Osteocyte (in vitro differentiated cells): ENCODE measurements around the gene SFMBT1. TPM values are rescaled to one million over a fixed set of nuclear protein-coding genes. Genes with fewer than 3 reads are reported as not detected.
A peak's percentile ranks its signal among the peaks of the same experiment; 100 is the strongest.

Source experiments
- DNase-seq: peaks from one replicate; pipeline ENCODE4 v3.0.0; 2021; ENCODE audit warnings: mixed read lengths; ENCODE audit not compliant: unreplicated experiment; ENCODE audit errors: extremely low spot score
- H3K27ac Mint-ChIP-seq: one replicate; pipeline ENCODE4 v1.8.0; 2021; ENCODE audit warnings: mild to moderate bottlenecking, mixed read lengths; ENCODE audit not compliant: unreplicated experiment
- H3K27me3 Mint-ChIP-seq: one replicate; pipeline ENCODE4 v1.8.0; 2021; ENCODE audit warnings: mixed read lengths; ENCODE audit not compliant: unreplicated experiment
- H3K36me3 Mint-ChIP-seq: one replicate; pipeline ENCODE4 v1.8.0; 2021; ENCODE audit warnings: mixed read lengths; ENCODE audit not compliant: unreplicated experiment
- H3K4me1 Mint-ChIP-seq: one replicate; pipeline ENCODE4 v1.8.0; 2021; ENCODE audit warnings: mixed read lengths; ENCODE audit not compliant: unreplicated experiment
- H3K4me3 Mint-ChIP-seq: one replicate; pipeline ENCODE4 v1.8.0; 2021; ENCODE audit warnings: mild to moderate bottlenecking, moderate library complexity, mixed read lengths; ENCODE audit not compliant: unreplicated experiment
- H3K9me3 Mint-ChIP-seq: one replicate; pipeline ENCODE4 v1.8.0; 2021; ENCODE audit warnings: mixed read lengths; ENCODE audit not compliant: unreplicated experiment
- CTCF ChIP-seq: fragments of 200-600 bp; sonication (generic); IDR thresholded peaks from 2 replicates; pipeline ENCODE4 v1.5.0; 2021; ENCODE audit warnings: antibody characterized with exemption, mild to moderate bottlenecking, moderate library complexity
- total RNA-seq: library from RNA; stranded (reverse); gene quantifications from 2 replicates; pipeline ENCODE4 v1.2.1, GENCODE V29; 2021

SFMBT1 gene
- total RNA-seq, 1 donor from 2014 or later: 8.0 TPM

GRCh38 chr3:52879581-52879980, 166.3 kb downstream of the SFMBT1 start:
- Mint-ChIP-seq H3K4me3 (no peak overlapping the region), H3K9me3 (peaks cover 1% of the 10 kb centered on the region), H3K4me1 (peaks cover 5% of the 10 kb centered on the region), H3K27ac (no peak overlapping the region), H3K27me3 (no peaks in the 10 kb centered on the region), H3K36me3 (peaks cover 2% of the 10 kb centered on the region)
- no peak for TF ChIP-seq CTCF
- DNase-seq: no peak

- peaks cover 7% of the 10 kb centered on the region for H3K4me1 Mint-ChIP-seq
- no peak for TF ChIP-seq CTCF
- H3K27me3 Mint-ChIP-seq: no peaks in the 10 kb centered on the region
- no peak overlapping the region for H3K4me3 Mint-ChIP-seq
- DNase-seq: no peak
- H3K36me3 Mint-ChIP-seq: peaks cover 2% of the 10 kb centered on the region
- H3K9me3 Mint-ChIP-seq: no peaks in the 10 kb centered on the region
- no peak overlapping the region for H3K27ac Mint-ChIP-seq
These were observed 166.8 kb downstream of the SFMBT1 start for GRCh38 chr3:52879090-52879489.

- no peaks in the 10 kb centered on the region for H3K9me3 Mint-ChIP-seq
- H3K4me3 Mint-ChIP-seq: no peak overlapping the region
- no peak for DNase-seq
- H3K36me3 Mint-ChIP-seq: peaks cover 2% of the 10 kb centered on the region
- TF ChIP-seq CTCF: no peak
- H3K4me1 Mint-ChIP-seq: peaks cover 12% of the 10 kb centered on the region
- no peaks in the 10 kb centered on the region for H3K27me3 Mint-ChIP-seq
- no peak overlapping the region for H3K27ac Mint-ChIP-seq
These were observed 168.8 kb downstream of the SFMBT1 start for GRCh38 chr3:52877085-52877484.

- no peak for DNase-seq
- H3K36me3 Mint-ChIP-seq: peaks cover 2% of the 10 kb centered on the region
- H3K9me3 Mint-ChIP-seq: no peaks in the 10 kb centered on the region
- H3K27me3 Mint-ChIP-seq: no peaks in the 10 kb centered on the region
- H3K4me3 Mint-ChIP-seq: no peak overlapping the region
- no peak for TF ChIP-seq CTCF
- H3K4me1 Mint-ChIP-seq: peaks cover 12% of the 10 kb centered on the region
- no peak overlapping the region for H3K27ac Mint-ChIP-seq
These were observed 170.8 kb downstream of the SFMBT1 start for GRCh38 chr3:52874864-52875587.

- TF ChIP-seq CTCF: no peak
- Mint-ChIP-seq H3K4me1 (peaks cover 12% of the 10 kb centered on the region), H3K27ac (peak overlapping the region; percentile 15), H3K27me3 (no peaks in the 10 kb centered on the region), H3K4me3 (no peak overlapping the region), H3K9me3 (no peaks in the 10 kb centered on the region), H3K36me3 (peaks cover under 1% of the 10 kb centered on the region)
- no peak for DNase-seq
These were observed 171.6 kb downstream of the SFMBT1 start for GRCh38 chr3:52874160-52874701.
